NOMO-1 (cell line): ENCODE results near the gene TFPT.

Source experiments
- DNase-seq, 2 experiments: peaks; one replicate each; lab custom pipeline; 2025; ENCODE audit not compliant: unreplicated experiment in 2 of 2; lab: John Stamatoyannopoulos, UW

TFPT gene

DNA sequence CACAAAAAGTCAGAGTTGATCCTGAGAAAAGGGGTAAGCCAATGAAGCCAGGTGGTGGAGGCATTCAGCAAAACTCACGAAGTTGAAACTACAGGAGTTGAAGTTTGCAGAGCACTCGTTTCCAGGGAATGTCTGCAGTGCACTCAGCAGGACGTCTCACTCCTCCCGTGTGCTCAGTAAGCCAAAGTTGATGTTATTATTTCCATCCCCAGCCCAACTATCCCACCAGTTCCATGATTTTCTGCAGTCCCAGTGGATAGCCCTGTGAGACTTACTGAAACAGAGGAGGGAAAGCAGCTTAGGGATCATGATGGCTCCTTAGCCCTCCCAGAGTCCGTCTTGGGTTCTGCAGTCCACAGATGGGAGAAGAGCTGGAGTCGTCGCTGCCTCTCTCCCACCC is 34.4 kb downstream of the TFPT start, which contains the start of gene TARM1:
Gene TARM1, minus strand, starts transcription at position 334 of the 400 bp plus-strand sequence. Its CDS starts 25 bp downstream, at position 309.
- DNase-seq, result no peak

DNA sequence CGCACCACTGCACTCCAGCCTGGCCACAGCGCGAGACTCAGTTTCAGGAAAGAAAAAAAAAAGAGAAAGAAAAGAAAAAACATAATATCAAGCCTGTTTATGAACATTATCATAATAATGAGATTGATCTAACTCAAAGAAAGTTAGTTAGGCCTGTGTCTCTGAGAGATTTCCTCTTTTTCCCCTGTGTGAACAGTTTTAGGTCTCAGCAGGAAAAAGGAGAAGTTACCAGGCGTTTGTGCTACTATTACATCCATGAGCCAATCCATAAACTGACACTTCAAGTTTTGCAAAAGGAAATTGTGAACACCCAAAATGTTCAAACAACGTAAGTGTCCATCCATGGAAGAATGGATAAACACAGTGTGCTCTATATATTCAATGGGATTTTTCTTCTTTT is 38.1 kb downstream of the TFPT start:
- DNase-seq, result peak; percentile 85 to 92

DNA sequence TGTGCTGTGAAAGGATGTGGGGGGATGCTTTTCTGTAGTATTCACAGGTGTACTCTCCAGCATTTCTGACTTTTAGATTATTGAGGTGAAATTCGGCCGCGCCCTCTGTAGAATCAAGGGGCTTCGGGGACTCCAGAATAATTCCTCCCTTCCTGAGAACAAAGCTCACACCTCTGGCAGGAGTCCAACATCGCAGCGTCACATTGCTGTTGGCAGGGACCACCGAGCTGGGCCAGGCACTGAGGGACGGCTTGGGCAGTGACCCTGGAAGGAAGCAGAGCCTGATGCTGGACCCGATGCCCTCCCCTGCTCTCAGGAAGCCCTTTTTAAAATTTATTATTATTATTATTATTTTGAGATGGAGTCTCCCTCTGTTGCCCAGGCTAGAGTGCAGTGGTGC is 40.6 kb downstream of the TFPT start:
- DNase-seq, result no peak

DNA sequence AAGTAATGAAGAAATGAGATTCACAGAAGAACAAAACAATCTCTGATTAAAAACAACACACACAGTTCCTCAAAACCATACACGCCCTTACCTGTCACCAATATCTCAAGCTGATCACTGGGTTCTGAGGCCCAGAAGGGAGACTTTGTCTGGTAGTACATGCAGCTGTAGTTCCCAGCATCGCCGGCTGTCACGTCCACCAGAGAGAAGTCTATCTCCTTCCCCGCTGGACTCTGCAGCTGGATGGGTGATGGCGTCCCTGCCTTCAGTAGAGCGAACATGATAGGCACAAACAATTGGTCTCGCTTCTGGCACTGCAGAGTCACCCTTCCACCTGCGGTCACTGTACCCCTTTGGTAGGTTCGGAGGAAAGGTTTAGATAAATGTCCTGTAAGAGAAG is 41.6 kb downstream of the TFPT start:
- no peak for DNase-seq

DNA sequence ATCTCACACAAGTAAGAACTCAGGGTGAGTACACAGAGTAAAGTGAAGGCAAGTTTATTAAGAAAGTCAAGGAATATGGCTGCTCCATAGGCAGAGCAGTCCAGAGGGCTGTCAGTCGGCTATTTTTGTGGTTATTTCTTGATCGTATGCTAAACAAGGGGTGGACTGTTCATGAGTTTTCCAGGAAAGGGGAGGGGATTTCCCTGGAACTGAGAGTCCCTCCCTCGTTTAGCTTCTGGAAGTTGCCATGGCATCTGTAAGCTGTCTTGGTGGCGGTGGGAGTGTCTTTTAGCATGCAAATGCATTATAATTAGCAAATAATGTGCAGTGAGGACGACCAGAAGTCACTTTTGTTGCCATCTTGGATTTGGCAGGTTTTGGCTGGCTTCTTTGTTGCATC is 46.0 kb downstream of the TFPT start:
- no peak for DNase-seq

DNA sequence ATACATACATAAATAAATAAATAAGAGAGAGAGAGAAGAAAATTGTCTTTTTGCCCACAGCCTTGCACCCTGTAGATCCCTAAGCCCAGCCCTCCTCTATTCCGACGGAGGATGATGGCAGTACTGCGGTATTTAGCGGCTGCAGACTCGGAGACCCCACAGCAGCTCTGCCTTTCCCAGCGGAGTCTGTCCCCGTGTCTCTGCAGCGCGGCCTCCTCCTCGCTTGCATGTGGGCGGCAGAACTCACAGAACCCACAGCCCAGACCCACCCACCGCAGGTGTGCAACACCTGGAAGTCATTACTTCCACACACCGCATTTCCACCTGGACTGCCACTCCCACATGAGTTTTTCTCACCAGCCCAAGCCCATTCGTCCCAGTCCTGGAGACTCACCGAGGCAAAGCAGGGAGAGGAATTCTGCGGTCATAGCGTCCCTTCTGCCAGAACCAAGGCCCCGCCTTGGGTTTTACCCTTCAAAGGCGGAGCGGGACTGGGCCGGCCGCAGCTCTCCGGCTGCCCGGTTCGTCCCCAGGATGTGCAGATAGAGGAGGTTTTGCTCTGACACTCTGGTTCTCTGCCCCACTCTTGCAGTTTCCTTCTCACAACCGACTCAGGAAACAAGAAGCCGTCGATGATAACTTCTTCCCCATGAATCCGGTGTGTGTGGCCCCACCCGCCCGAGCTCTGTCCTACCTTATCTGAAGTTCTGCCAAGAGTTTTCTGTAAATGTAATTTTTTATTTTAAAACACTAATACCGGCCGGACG is 51.9 kb downstream of the TFPT start, which contains the start of gene VSTM1:
Gene VSTM1, minus strand, starts transcription at position 548 of the 767 bp plus-strand sequence. Its CDS starts 120 bp downstream, at position 428.
- DNase-seq, result no peak

DNA sequence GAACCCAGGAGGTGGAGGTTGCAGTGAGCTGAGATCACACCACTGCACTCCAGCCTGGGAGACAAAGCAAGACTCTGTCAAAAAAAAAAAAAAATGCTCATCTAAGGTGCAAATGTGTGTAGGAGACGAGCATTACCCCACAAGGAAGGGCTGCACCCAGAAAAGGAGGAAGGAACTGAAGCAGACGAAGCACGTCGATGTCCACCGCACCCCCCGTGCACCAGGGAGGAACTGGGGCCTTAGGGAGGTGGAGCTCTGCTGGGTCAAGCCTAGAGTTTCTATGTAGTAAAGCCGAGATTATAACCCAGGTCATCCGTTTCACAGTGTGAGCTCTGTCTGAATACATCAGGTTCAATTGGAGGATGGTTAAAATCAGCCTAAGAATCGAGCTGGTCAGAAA is 52.8 kb downstream of the TFPT start:
- DNase-seq, result peak; percentile 78 to 85
